Nucleus accumbens (tissue), 56 donors: ENCODE measurements around the gene GPR42.
"Not testable (repeated sequence)": the region's sequence is repeated elsewhere in the genome, so short reads cannot be mapped to it uniquely, and the experiment has no call there.

Experiments used
- DNase-seq, 56 donors: peaks; one replicate each; lab custom pipeline; 2025; lab: John Stamatoyannopoulos, UW

Gene GPR42

GRCh38 chr19:35346193-35347052, 24.4 kb upstream of the GPR42 start:
- DNase-seq, result no peak

GRCh38 chr19:35347171-35347929, 23.5 kb upstream of the GPR42 start, which contains the start of gene FFAR1:
FFAR1 (plus strand) TSS chr19:35347902; CDS start chr19:35351552, 3,650 bp downstream.
- peak in 2 of 56 donors; percentile 2 to 25 for DNase-seq

- DNase-seq, result no peak
Measured at GRCh38 chr19:35347930-35348298, 23.0 kb upstream of the GPR42 start.

GRCh38 chr19:35348911-35349611, 21.8 kb upstream of the GPR42 start:
- DNase-seq, result no peak

GRCh38 chr19:35349614-35350521, 21.0 kb upstream of the GPR42 start:
- no peak for DNase-seq

- DNase-seq, result no peak
Measured at GRCh38 chr19:35350591-35350990, 20.3 kb upstream of the GPR42 start.

GRCh38 chr19:35351411-35352176, 19.3 kb upstream of the GPR42 start:
- DNase-seq, result no peak

- no peak for DNase-seq
Measured at GRCh38 chr19:35352177-35352447, 18.8 kb upstream of the GPR42 start.

GRCh38 chr19:35352448-35353304, 18.2 kb upstream of the GPR42 start:
- DNase-seq, result peak in 51 of 56 donors; percentile 14 to 87 (median 46)

- DNase-seq, result no peak
Measured at GRCh38 chr19:35353635-35354034, 17.2 kb upstream of the GPR42 start.

GRCh38 chr19:35354898-35355297, 16.0 kb upstream of the GPR42 start:
- DNase-seq, result no peak

- DNase-seq, result no peak
Measured at GRCh38 chr19:35355791-35356460, 14.9 kb upstream of the GPR42 start.

GRCh38 chr19:35357867-35358573, 12.8 kb upstream of the GPR42 start, which contains the start of gene FFAR3:
FFAR3 (plus strand) TSS chr19:35358460; CDS start chr19:35358891, 431 bp downstream.
- DNase-seq, result peak in 11 of 56 donors; percentile 8 to 36 (median 15)

GRCh38 chr19:35358834-35359233, 12.0 kb upstream of the GPR42 start:
- not testable (repeated sequence) for DNase-seq

- DNase-seq, result not testable (repeated sequence)
Measured at GRCh38 chr19:35359395-35359794, 11.5 kb upstream of the GPR42 start.

- DNase-seq, result not testable (repeated sequence)
Measured at GRCh38 chr19:35360081-35360480, 10.8 kb upstream of the GPR42 start.

GRCh38 chr19:35360880-35361420, 9.9 kb upstream of the GPR42 start:
- DNase-seq, result no peak
